ENCODE results near the gene ASCL5. TPM values are rescaled to one million over a fixed set of nuclear protein-coding genes. Genes with fewer than 3 reads are reported as not detected.

Gene ASCL5
- total RNA-seq, 1 experiment from 2014 or later, result 0.31 TPM

DNA sequence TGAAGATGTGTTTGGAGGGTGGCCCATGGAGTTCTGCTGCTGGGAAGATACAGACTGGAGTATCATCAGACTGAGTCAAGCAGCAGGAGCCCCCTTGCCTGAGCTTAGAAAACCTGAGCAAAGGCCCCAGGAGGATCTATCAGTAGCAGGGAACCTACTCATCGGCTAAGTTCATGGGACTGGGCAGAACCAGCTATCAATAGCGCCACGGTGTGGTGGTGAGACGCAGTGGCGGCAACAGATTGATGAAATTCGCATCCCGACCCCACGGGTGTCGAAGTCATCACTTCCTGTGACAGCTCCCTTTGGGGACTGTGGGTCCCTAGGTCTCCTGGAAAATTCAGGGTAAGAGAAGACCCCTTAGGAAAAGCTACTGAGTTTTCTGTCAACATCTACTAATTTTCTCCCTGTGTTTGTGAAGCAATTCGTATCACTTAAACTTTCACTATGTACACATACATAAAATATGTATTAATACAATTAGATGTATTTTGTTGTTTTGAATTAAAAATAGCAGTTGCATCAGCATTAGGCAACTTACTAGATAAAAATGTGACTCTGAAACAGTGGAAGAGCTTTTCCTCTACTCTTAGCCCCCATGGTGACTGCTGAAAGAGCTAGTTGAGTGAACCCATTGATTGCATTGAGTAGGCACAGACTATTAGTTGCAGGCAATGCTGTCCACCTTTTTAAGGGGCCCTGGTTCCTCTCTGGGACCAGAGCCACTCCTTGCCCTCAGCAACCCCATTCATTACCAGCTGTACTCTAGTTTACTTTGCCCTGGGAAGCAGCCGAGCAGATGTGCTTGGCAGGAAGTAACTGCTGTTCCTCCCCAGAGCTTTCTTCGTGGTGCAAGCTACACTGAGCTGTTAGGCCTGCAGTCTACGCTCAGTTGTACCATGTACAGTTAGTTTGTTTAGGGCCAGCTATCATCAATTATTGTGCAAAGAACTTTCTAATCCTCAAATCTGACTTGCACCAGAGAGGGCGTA is 7.5 kb downstream of the ASCL5 start:
- DNase-seq (ENCODE audit: low spot score) (peak; percentile 77), ATAC-seq (peak; percentile 74)
- Mint-ChIP-seq H3K27me3 (ENCODE audit: low read depth) (peaks cover 53% of the 10 kb centered on the region), H3K9me3 (no peaks in the 10 kb centered on the region), H3K36me3 (no peaks in the 10 kb centered on the region), H3K27ac (no peak overlapping the region), H3K4me3 (no peak overlapping the region), H3K4me1 (peaks cover 10% of the 10 kb centered on the region)
- CTCF ChIA-PET, result interaction anchor here (0.6 to 2.5 kb wide), 72 partner anchors 8 to 561 kb away, joined by 3 to 76 read pairs (median 6); partner anchors contain the start of genes ASCL5, KIF14, KIF21B and TMEM9
- TF ChIP-seq SP1 (CRISPR knock-in tag; conservative IDR thresholded peaks at IDR 0.05), result no peak
- no peak for TF ChIP-seq NR1H2 (CRISPR knock-in tag; IDR thresholded peaks at IDR 0.05)
- TF ChIP-seq, protein P1, sequence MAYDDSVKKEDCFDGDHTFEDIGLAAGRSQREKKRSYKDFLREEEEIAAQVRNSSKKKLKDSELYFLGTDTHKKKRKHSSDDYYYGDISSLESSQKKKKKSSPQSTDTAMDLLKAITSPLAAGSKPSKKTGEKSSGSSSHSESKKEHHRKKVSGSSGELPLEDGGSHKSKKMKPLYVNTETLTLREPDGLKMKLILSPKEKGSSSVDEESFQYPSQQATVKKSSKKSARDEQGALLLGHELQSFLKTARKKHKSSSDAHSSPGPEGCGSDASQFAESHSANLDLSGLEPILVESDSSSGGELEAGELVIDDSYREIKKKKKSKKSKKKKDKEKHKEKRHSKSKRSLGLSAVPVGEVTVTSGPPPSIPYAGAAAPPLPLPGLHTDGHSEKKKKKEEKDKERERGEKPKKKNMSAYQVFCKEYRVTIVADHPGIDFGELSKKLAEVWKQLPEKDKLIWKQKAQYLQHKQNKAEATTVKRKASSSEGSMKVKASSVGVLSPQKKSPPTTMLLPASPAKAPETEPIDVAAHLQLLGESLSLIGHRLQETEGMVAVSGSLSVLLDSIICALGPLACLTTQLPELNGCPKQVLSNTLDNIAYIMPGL (CRISPR knock-in tag; IDR thresholded peaks at IDR 0.05), result 0 out of 2 replicates have a peak, but pooled peaks have one; percentile 49
- no peak for TF ChIP-seq FOXP1 (CRISPR knock-in tag; IDR thresholded peaks at IDR 0.05; ENCODE audit: borderline replicate concordance)
- TF ChIP-seq, protein P2, sequence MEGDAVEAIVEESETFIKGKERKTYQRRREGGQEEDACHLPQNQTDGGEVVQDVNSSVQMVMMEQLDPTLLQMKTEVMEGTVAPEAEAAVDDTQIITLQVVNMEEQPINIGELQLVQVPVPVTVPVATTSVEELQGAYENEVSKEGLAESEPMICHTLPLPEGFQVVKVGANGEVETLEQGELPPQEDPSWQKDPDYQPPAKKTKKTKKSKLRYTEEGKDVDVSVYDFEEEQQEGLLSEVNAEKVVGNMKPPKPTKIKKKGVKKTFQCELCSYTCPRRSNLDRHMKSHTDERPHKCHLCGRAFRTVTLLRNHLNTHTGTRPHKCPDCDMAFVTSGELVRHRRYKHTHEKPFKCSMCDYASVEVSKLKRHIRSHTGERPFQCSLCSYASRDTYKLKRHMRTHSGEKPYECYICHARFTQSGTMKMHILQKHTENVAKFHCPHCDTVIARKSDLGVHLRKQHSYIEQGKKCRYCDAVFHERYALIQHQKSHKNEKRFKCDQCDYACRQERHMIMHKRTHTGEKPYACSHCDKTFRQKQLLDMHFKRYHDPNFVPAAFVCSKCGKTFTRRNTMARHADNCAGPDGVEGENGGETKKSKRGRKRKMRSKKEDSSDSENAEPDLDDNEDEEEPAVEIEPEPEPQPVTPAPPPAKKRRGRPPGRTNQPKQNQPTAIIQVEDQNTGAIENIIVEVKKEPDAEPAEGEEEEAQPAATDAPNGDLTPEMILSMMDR (IDR thresholded peaks at IDR 0.05), result peak; percentile 71
- POLR2A ChIA-PET, result interaction anchor here (1.1 kb wide), 1 partner anchor 35 kb away, joined by 4 read pairs; the partner anchor contains the start of gene TMEM9

DNA sequence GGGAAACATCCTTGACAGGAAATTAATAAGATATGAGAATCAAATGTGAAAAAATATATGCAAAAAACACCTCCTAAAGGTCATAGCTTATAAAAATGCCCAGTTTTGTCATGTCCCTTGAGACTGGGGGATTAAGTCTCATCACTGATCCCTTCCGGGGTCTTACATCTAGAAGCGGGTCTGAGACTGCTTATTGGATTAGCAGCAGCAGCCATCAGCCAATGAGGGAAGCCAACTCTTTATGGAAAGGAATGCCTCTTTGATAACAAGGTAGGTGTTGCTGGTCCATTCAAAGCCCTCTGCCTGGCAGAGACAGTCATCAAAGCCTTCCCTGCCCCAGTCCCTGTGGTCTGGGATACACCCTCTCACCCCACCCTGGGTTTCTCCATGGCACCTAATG is 10.9 kb downstream of the ASCL5 start:
- H3K27ac Mint-ChIP-seq, result no peak overlapping the region
- DNase-seq (ENCODE audit: low spot score), result no peak
- H3K27me3 Mint-ChIP-seq (ENCODE audit: low read depth), result peaks cover 65% of the 10 kb centered on the region
- TF ChIP-seq EMX1 (CRISPR knock-in tag; IDR thresholded peaks at IDR 0.05) (no peak), IRF2 (CRISPR knock-in tag; IDR thresholded peaks at IDR 0.05; ENCODE audit: borderline replicate concordance, low read depth) (no peak), ZNF263 (CRISPR knock-in tag; IDR thresholded peaks at IDR 0.05; ENCODE audit: low read depth) (no peak), ZBTB21 (CRISPR knock-in tag; IDR thresholded peaks at IDR 0.05; ENCODE audit: borderline replicate concordance) (no peak), ZNF121 (CRISPR knock-in tag; IDR thresholded peaks at IDR 0.05) (no peak), ETV6 (CRISPR knock-in tag; IDR thresholded peaks at IDR 0.05) (no peak), TCF7 (CRISPR knock-in tag; IDR thresholded peaks at IDR 0.05; ENCODE audit: low read depth) (no peak), HMGA2 (CRISPR knock-in tag; IDR thresholded peaks at IDR 0.05) (no peak), ZNF219 (CRISPR knock-in tag; IDR thresholded peaks at IDR 0.05; ENCODE audit: borderline replicate concordance) (no peak), CREB1 (CRISPR knock-in tag; IDR thresholded peaks at IDR 0.05) (no peak), NFATC4 (CRISPR knock-in tag; IDR thresholded peaks at IDR 0.05) (no peak)
- TF ChIP-seq, protein P3, sequence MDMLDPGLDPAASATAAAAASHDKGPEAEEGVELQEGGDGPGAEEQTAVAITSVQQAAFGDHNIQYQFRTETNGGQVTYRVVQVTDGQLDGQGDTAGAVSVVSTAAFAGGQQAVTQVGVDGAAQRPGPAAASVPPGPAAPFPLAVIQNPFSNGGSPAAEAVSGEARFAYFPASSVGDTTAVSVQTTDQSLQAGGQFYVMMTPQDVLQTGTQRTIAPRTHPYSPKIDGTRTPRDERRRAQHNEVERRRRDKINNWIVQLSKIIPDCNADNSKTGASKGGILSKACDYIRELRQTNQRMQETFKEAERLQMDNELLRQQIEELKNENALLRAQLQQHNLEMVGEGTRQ (CRISPR knock-in tag; IDR thresholded peaks at IDR 0.05), result no peak
- TF ChIP-seq, protein P4, sequence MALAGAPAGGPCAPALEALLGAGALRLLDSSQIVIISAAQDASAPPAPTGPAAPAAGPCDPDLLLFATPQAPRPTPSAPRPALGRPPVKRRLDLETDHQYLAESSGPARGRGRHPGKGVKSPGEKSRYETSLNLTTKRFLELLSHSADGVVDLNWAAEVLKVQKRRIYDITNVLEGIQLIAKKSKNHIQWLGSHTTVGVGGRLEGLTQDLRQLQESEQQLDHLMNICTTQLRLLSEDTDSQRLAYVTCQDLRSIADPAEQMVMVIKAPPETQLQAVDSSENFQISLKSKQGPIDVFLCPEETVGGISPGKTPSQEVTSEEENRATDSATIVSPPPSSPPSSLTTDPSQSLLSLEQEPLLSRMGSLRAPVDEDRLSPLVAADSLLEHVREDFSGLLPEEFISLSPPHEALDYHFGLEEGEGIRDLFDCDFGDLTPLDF (CRISPR knock-in tag; IDR thresholded peaks at IDR 0.05), result no peak
- TF ChIP-seq, protein P2 (IDR thresholded peaks at IDR 0.05), result no peak
- TF ChIP-seq, protein P5, sequence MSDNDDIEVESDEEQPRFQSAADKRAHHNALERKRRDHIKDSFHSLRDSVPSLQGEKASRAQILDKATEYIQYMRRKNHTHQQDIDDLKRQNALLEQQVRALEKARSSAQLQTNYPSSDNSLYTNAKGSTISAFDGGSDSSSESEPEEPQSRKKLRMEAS (CRISPR knock-in tag; IDR thresholded peaks at IDR 0.05), result no peak
- H3K36me3 Mint-ChIP-seq, result no peaks in the 10 kb centered on the region
- POLR2A ChIA-PET, result no interaction called here
- CTCF ChIA-PET, result interaction anchor here (1.6 to 8.2 kb wide), 4 partner anchors 11 to 144 kb away, joined by 5 to 124 read pairs (median 20); partner anchors contain the start of genes ASCL5 and KIF21B
- peaks cover 13% of the 10 kb centered on the region for H3K4me1 Mint-ChIP-seq
- no peak for ATAC-seq
- H3K4me3 Mint-ChIP-seq, result no peak overlapping the region
- H3K9me3 Mint-ChIP-seq, result no peaks in the 10 kb centered on the region

Measured in WTC11 (cell line).